Measurements from ENCODE around the gene AMD1. TPM values are rescaled to one million over a fixed set of nuclear protein-coding genes. Genes with fewer than 3 reads are reported as not detected.
"Not testable (repeated sequence)": the region's sequence is repeated elsewhere in the genome, so short reads cannot be mapped to it uniquely, and the experiment has no call there.

AMD1 gene
- total and polyA plus RNA-seq, 11 donors: 41.6 to 85.6 (median 70.4) TPM

DNA sequence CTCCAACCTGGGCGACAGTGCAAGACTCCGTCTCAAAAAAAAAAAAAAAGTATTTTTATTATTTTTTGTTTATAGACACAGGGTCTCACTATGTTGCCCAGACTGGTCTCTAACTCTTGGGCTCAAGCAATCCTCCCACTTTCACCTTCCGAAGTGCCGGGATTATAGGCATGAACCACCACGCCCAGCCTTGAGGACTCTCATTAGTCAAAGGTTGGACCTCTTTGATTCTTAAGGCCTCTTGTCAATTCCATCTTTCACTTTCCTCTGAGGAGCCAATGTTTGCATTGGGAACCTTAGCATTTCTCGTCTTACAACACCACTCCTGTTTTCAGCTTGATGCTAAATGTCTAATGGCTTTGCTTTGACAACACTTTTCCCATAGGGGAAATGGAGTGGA is 43.2 kb upstream of the AMD1 start:
- no peaks in the 10 kb centered on the region for H3K9me3 ChIP-seq
- 89 to 96% (median 95%) methylated on average over 6 of the region's 6 CpGs for WGBS, 4 donors
- intact Hi-C loops (cut with DNase I): no loop called here
- no peaks in the 10 kb centered on the region for H3K36me3 ChIP-seq
- ATAC-seq (no peak), DNase-seq (no peak)
- H3K4me1 ChIP-seq: peaks cover 0 to 6% (median 0%) of the 10 kb centered on the region in 12 donors
- no peak overlapping the region for H3K27ac ChIP-seq
- TF ChIP-seq CTCF (IDR thresholded peaks at IDR 0.05) (no peak), POLR2A (IDR thresholded peaks at IDR 0.05) (no peak)
- H3K27me3 ChIP-seq: no peaks in the 10 kb centered on the region
- H3K4me3 ChIP-seq: no peak overlapping the region

DNA sequence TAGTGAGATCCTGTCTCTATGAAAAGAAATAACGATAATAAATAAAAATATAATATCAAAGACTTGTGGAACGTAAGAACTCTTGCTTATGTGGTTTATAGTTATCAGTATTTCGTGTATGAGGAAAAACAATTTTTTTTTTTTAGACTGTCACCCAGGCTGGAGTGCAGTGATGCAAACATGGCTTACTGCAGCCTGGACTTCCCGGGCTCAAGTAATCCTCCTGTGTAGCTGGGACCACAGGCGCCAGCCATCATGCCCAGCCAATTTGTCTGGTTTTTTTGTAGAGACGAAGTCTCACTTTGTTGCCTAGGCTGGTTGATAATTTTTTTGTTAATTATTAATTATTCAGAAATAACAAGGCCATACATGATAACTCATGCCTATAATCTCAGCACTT is 40.8 kb upstream of the AMD1 start:
- 88 to 92% (median 92%) methylated on average over 6 of the region's 6 CpGs for WGBS, 4 donors
- intact Hi-C loops (cut with DNase I): no loop called here
- DNase-seq: no peak
- no peak for ATAC-seq
- Histone ChIP-seq H3K9me3 (no peaks in the 10 kb centered on the region), H3K36me3 (no peaks in the 10 kb centered on the region), H3K27me3 (no peaks in the 10 kb centered on the region), H3K4me1 (no peaks in the 10 kb centered on the region), H3K4me3 (no peak overlapping the region), H3K27ac (no peak overlapping the region)
- no peak for TF ChIP-seq POLR2A (IDR thresholded peaks at IDR 0.05)
- no peak for TF ChIP-seq CTCF (IDR thresholded peaks at IDR 0.05)

- H3K27ac ChIP-seq; H3K4me3 ChIP-seq; DNase-seq; ATAC-seq; H3K36me3 ChIP-seq; H3K4me1 ChIP-seq; intact Hi-C loops (cut with DNase I); H3K9me3 ChIP-seq; H3K27me3 ChIP-seq: not testable (repeated sequence)
- 84 to 91% (median 87%) methylated on average over 5 of the region's 5 CpGs for WGBS, 4 donors
Observed at GRCh38 chr6:110835751-110836150, 38.8 kb upstream of the AMD1 start.

- no peak overlapping the region for H3K4me3 ChIP-seq
- H3K36me3 ChIP-seq: no peaks in the 10 kb centered on the region
- TF ChIP-seq POLR2A (IDR thresholded peaks at IDR 0.05): no peak
- no peak for TF ChIP-seq CTCF (IDR thresholded peaks at IDR 0.05)
- no peaks in the 10 kb centered on the region for H3K4me1 ChIP-seq
- H3K9me3 ChIP-seq: no peaks in the 10 kb centered on the region
- no peaks in the 10 kb centered on the region for H3K27me3 ChIP-seq
- intact Hi-C loops (cut with DNase I): no loop called here
- no peak overlapping the region for H3K27ac ChIP-seq
- WGBS, 4 donors: 91 to 95% (median 91%) methylated on average over 6 of the region's 6 CpGs
- ATAC-seq (no peak), DNase-seq (no peak)
Observed at GRCh38 chr6:110841266-110841665, 33.3 kb upstream of the AMD1 start.

- 75 to 93% (median 90%) methylated on average over 4 of the region's 4 CpGs for WGBS, 4 donors
- H3K4me1 ChIP-seq: no peaks in the 10 kb centered on the region
- H3K27me3 ChIP-seq: no peaks in the 10 kb centered on the region
- H3K9me3 ChIP-seq: no peaks in the 10 kb centered on the region
- H3K36me3 ChIP-seq: no peaks in the 10 kb centered on the region
- no peak overlapping the region for H3K4me3 ChIP-seq
- H3K27ac ChIP-seq: no peak overlapping the region
- ATAC-seq (no peak), DNase-seq (no peak)
- TF ChIP-seq POLR2A (IDR thresholded peaks at IDR 0.05) (no peak), CTCF (IDR thresholded peaks at IDR 0.05) (no peak)
- intact Hi-C loops (cut with DNase I): no loop called here
Observed at GRCh38 chr6:110849781-110850180, 24.8 kb upstream of the AMD1 start.
